Panc1 (cell line): ENCODE measurements around the gene DEPDC4. TPM values are rescaled to one million over a fixed set of nuclear protein-coding genes. Genes with fewer than 3 reads are reported as not detected.

Experiments
- ATAC-seq: fragments of 200-7000 bp; cut with Tn5 transposase; 2 replicates; pipeline ENCODE4 v1.9.1; 2020; ENCODE audit warnings: mild to moderate bottlenecking, moderate library complexity
- BruUV-seq: library from RNA; stranded (reverse); fragments of 400-500 nt; replicated peaks from 2 replicates; lab custom pipeline; 2021; lab: Mats Ljungman, UMichigan
- CTCF ChIA-PET: fragments of 300-600 bp; sonication (Branson Sonifier 250); formaldehyde crosslinking; loops from one replicate; lab custom pipeline; 2022; ENCODE audit warnings: antibody characterized with exemption; lab: Charles Lee
- POLR2A ChIA-PET: fragments of 300-600 bp; sonication (Branson Sonifier 250); formaldehyde crosslinking; loops from one replicate; lab custom pipeline; 2022; ENCODE audit warnings: antibody characterized with exemption; lab: Charles Lee
- DNase-seq: peaks from one replicate; pipeline ENCODE4 v3.0.0-alpha.2; 2010; ENCODE audit warnings: low read depth, low spot score
- H3K27ac ChIP-seq: 2 replicates; pipeline ENCODE4 v1.5.1; 2011; ENCODE audit warnings: mild to moderate bottlenecking, low read length, inconsistent platforms
- H3K27me3 ChIP-seq: fragments of 200-500 bp; sonication (Bioruptor generic); 2 replicates; pipeline ENCODE4 v1.6.0; 2014; ENCODE audit warnings: low read length, inconsistent platforms; ENCODE audit not compliant: control insufficient read depth, insufficient read depth
- H3K36me3 ChIP-seq: fragments of 200-500 bp; sonication (Bioruptor generic); 2 replicates; pipeline ENCODE4 v1.5.1; 2014; ENCODE audit warnings: inconsistent platforms, mild to moderate bottlenecking, low read length, moderate library complexity; ENCODE audit not compliant: control insufficient read depth, insufficient read depth
- H3K4me1 ChIP-seq: 2 replicates; pipeline ENCODE4 v1.5.1; 2011; ENCODE audit warnings: inconsistent platforms, mild to moderate bottlenecking, low read length, moderate library complexity; ENCODE audit not compliant: control insufficient read depth, insufficient read depth
- H3K4me3 ChIP-seq, 2 experiments: 2 replicates each; pipeline ENCODE4 v1.5.1; 2011 to 2012; ENCODE audit warnings: low read depth in 2 of 2, low read length in 2 of 2, mild to moderate bottlenecking in 2 of 2, inconsistent platforms in 1 of 2, moderate library complexity in 1 of 2
- H3K9me3 ChIP-seq: fragments of 200-500 bp; sonication (Bioruptor generic); 2 replicates; pipeline ENCODE4 v1.5.1; 2014; ENCODE audit warnings: low read depth, mild to moderate bottlenecking, inconsistent platforms, low read length, moderate library complexity; ENCODE audit not compliant: control insufficient read depth, insufficient read depth
- POLR2AphosphoS5 ChIP-seq: IDR thresholded peaks from 2 replicates; pipeline ENCODE4 v1.6.1; 2012; ENCODE audit warnings: mild to moderate bottlenecking, low read depth, low read length, moderate library complexity
- SIN3A ChIP-seq: IDR thresholded peaks from 2 replicates; pipeline ENCODE4 v1.6.1; 2012; ENCODE audit warnings: low read depth, mild to moderate bottlenecking, low read length, moderate library complexity, borderline replicate concordance; ENCODE audit not compliant: insufficient read depth
- TCF7L2 ChIP-seq: IDR thresholded peaks from 2 replicates; pipeline ENCODE4 v1.6.1; 2011; ENCODE audit warnings: mild to moderate bottlenecking, low read depth, low read length, inconsistent platforms
- in situ Hi-C: cut with HindIII; loops from 2 replicates; pipeline ENCODE4 v1.10.0; 2016; ENCODE audit warnings: low sequenced_read_pairs, low pct_unique_long_range_greater_than_20kb
- intact Hi-C: fragments of 100-400 bp; cut with micrococcal nuclease; formaldehyde crosslinking; loops from one replicate; pipeline ENCODE4 v1.10.0; 2022; ENCODE audit not compliant: unreplicated experiment
- total RNA-seq: library from RNA; stranded (reverse); gene quantifications from one replicate; pipeline ENCODE4 v1.2.1, GENCODE V29; 2021; ENCODE audit not compliant: unreplicated experiment
- TF ChIP-seq, protein P1 (sequence below), 2 experiments: IDR thresholded peaks; 2 replicates each; pipeline ENCODE4 v1.6.1; 2011 to 2012; ENCODE audit warnings: low read depth in 2 of 2, control low read depth in 1 of 2, low read length in 1 of 2, mild to moderate bottlenecking in 1 of 2, moderate library complexity in 1 of 2; ENCODE audit not compliant: insufficient read depth in 1 of 2
- TF ChIP-seq, protein P2 (sequence below): fragments of 450-650 bp; IDR thresholded peaks from 2 replicates; pipeline ENCODE4 v1.5.1; 2017; ENCODE audit warnings: mild to moderate bottlenecking

The DEPDC4 gene
- total RNA-seq, 1 experiment from 2014 or later, result 2.6 TPM

DNA sequence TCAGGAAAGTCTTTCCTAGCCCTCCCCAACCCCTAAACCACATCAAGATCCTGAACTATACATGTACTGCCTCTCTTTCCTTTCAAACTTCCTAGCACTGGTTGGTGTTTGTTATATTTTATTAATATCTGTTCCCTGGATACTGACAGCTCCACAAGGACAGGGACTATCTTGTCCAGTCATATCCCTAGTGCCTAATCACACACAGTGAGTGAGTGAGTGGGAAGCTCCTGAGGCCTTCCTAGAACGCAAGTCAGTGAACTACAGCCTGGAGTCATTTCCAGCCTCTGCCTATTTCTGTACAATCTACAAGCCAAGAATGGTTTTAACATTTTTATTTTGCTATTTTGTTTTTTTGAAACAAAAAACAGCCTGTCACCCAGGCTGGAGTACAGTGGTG is 73.8 kb downstream of the DEPDC4 start:
- in situ Hi-C loops, result no loop called here
- no peak for TF ChIP-seq SIN3A
- no peak for TF ChIP-seq TCF7L2
- TF ChIP-seq, protein P1, sequence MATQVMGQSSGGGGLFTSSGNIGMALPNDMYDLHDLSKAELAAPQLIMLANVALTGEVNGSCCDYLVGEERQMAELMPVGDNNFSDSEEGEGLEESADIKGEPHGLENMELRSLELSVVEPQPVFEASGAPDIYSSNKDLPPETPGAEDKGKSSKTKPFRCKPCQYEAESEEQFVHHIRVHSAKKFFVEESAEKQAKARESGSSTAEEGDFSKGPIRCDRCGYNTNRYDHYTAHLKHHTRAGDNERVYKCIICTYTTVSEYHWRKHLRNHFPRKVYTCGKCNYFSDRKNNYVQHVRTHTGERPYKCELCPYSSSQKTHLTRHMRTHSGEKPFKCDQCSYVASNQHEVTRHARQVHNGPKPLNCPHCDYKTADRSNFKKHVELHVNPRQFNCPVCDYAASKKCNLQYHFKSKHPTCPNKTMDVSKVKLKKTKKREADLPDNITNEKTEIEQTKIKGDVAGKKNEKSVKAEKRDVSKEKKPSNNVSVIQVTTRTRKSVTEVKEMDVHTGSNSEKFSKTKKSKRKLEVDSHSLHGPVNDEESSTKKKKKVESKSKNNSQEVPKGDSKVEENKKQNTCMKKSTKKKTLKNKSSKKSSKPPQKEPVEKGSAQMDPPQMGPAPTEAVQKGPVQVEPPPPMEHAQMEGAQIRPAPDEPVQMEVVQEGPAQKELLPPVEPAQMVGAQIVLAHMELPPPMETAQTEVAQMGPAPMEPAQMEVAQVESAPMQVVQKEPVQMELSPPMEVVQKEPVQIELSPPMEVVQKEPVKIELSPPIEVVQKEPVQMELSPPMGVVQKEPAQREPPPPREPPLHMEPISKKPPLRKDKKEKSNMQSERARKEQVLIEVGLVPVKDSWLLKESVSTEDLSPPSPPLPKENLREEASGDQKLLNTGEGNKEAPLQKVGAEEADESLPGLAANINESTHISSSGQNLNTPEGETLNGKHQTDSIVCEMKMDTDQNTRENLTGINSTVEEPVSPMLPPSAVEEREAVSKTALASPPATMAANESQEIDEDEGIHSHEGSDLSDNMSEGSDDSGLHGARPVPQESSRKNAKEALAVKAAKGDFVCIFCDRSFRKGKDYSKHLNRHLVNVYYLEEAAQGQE (IDR thresholded peaks at IDR 0.05; ENCODE audit: insufficient read depth in 1 of 2, low read depth in 2 of 2, low read length in 1 of 2), result no peak
- no peak for TF ChIP-seq POLR2AphosphoS5
- TF ChIP-seq, protein P2, sequence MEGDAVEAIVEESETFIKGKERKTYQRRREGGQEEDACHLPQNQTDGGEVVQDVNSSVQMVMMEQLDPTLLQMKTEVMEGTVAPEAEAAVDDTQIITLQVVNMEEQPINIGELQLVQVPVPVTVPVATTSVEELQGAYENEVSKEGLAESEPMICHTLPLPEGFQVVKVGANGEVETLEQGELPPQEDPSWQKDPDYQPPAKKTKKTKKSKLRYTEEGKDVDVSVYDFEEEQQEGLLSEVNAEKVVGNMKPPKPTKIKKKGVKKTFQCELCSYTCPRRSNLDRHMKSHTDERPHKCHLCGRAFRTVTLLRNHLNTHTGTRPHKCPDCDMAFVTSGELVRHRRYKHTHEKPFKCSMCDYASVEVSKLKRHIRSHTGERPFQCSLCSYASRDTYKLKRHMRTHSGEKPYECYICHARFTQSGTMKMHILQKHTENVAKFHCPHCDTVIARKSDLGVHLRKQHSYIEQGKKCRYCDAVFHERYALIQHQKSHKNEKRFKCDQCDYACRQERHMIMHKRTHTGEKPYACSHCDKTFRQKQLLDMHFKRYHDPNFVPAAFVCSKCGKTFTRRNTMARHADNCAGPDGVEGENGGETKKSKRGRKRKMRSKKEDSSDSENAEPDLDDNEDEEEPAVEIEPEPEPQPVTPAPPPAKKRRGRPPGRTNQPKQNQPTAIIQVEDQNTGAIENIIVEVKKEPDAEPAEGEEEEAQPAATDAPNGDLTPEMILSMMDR, result no peak
- Histone ChIP-seq H3K36me3 (no peaks in the 10 kb centered on the region), H3K9me3 (no peaks in the 10 kb centered on the region), H3K27me3 (no peaks in the 10 kb centered on the region), H3K4me1 (no peaks in the 10 kb centered on the region; the same call in 1 of the 2 replicates), H3K27ac (no peak overlapping the region), H3K4me3 (no peak overlapping the region)
- ATAC-seq, result no peak
- ChIA-PET POLR2A (no interaction called here), CTCF (no interaction called here)
- BruUV-seq, result no TSS peak
- intact Hi-C loops, result no loop called here
- DNase-seq, result no peak

Other genes with a start within 250 kb of the DEPDC4 start
- gene BLTP3B, start 124.2 kb downstream of the DEPDC4 start, total RNA-seq, result 32.2 TPM
- gene ACTR6, start 66.3 kb downstream of the DEPDC4 start, total RNA-seq, result 21.2 TPM
- gene SCYL2, start 98 bp upstream of the DEPDC4 start, total RNA-seq, result 45.3 TPM
- gene SLC17A8, start 90.0 kb upstream of the DEPDC4 start, total RNA-seq, result not detected
- not detected for gene NR1H4, start 206.8 kb upstream of the DEPDC4 start, total RNA-seq